Measurements from ENCODE around the gene CCNDBP1.
A peak's percentile ranks its signal among the peaks of the same experiment; 100 is the strongest.
"Not testable (repeated sequence)": the region's sequence is repeated elsewhere in the genome, so short reads cannot be mapped to it uniquely, and the experiment has no call there.

Gene CCNDBP1

GRCh38 chr15:43218908-43219706 lies 33.9 kb downstream of the CCNDBP1 start:
- DNase-seq = no peak

GRCh38 chr15:43219929-43220928 lies 35.0 kb downstream of the CCNDBP1 start:
- no peak for DNase-seq

- no peak for DNase-seq
Observed at GRCh38 chr15:43220991-43221403, 35.8 kb downstream of the CCNDBP1 start, which contains the start of gene EPB42. Gene EPB42, minus strand, starts transcription at chr15:43221018. Its CDS starts 193 bp downstream, at chr15:43220825.

- no peak for DNase-seq
Observed at GRCh38 chr15:43221422-43221821, 36.2 kb downstream of the CCNDBP1 start.

- peak; percentile 10 for DNase-seq
Observed at GRCh38 chr15:43225201-43225949, 40.2 kb downstream of the CCNDBP1 start.

- DNase-seq = not testable (repeated sequence)
Observed at GRCh38 chr15:43225950-43226255, 40.7 kb downstream of the CCNDBP1 start.

GRCh38 chr15:43226436-43227305 lies 41.5 kb downstream of the CCNDBP1 start:
- no peak for DNase-seq

DNA sequence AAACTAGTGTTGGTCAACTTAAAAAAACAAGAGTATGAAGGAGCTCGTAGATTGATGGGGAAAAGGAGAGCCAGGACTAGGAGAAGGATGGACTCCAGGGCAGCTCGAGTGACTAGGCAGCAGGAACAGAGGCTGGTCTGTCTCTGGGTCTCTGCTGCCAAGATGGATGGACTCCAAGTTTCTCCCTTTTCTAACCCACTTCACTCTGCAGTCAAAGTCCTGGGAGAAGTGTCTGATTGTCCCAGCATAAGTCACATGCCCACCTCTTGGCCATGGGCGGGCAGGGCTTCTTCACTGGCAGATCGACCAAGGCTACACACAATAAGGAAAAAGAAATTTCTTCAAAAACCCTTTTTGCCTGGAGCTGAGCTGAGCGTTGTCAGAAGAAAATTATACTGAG lies 44.8 kb downstream of the CCNDBP1 start:
- DNase-seq = no peak

DNA sequence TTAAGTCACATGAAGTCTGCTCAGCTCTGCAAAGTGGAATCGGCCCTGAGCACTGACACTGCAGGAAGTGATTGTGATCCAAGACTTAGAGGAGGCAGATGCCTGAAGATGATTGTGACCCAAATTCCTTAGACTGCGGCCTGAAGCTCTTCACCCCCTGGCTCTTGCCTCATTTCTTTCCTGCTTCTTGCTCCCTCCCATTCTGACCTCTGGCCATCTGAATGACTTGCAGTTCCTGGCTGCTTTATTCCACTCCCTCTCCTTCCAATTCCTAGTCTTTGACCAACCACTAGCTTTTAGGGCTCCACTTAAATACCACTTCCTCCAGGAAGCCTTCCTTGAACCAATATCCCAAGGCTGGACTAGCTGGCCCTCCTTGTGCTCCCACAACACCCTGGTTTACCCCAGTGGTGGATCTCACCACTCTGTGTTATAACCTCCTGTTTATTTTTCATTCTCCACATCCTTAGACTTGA lies 45.5 kb downstream of the CCNDBP1 start:
- DNase-seq = no peak

GRCh38 chr15:43232289-43232874 lies 47.2 kb downstream of the CCNDBP1 start:
- DNase-seq = no peak

- no peak for DNase-seq
Observed at GRCh38 chr15:43235536-43235935, 50.3 kb downstream of the CCNDBP1 start.

GRCh38 chr15:43237842-43238470 lies 52.8 kb downstream of the CCNDBP1 start:
- DNase-seq = no peak

DNA sequence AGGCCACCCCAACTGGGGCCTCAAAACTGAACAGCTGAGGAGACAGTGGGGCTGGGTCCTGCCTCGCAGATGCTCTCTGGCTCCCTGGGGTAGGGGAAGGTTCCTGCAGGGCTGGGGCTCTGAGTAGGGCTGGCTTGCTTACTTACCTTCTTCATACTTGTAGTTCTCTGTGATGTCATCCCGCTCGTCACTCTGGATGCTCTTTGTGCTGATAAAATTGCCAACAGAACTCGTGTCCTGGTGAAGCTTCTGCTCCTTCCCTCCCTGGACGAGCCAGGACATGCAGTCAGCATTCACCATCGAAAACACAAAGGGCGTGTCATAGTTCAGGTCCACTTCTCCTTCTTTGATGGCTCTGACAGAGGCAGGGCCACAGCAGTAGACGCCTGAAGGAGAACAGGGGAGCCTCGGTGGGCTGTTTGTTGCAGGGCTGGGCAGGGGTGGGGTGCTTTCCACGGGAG lies 53.5 kb downstream of the CCNDBP1 start:
- no peak for DNase-seq

- DNase-seq = no peak
Observed at GRCh38 chr15:43239732-43240491, 54.7 kb downstream of the CCNDBP1 start.

DNA sequence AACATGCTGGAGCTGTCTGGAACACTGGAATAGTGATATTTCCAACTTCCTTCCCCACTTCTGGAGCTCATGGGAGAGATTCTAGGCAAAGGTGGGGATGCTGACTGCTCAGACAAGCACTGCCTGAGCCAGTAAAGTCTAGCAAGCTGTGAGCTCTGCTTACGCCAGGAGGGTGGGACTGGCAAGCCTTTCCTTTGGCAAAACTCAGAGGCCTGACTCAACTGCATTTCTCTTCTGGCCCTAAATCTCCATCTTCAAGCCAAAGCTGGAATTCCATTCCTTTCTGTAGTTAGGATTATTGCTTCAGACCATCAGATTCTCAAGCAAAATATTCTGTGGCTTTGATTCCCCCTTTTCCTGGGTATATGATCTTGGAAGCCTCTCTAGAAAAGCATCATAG lies 55.9 kb downstream of the CCNDBP1 start:
- no peak for DNase-seq

GRCh38 chr15:43242616-43243015 lies 57.4 kb downstream of the CCNDBP1 start:
- DNase-seq = no peak

- no peak for DNase-seq
Observed at GRCh38 chr15:43243020-43243645, 57.9 kb downstream of the CCNDBP1 start.

DNA sequence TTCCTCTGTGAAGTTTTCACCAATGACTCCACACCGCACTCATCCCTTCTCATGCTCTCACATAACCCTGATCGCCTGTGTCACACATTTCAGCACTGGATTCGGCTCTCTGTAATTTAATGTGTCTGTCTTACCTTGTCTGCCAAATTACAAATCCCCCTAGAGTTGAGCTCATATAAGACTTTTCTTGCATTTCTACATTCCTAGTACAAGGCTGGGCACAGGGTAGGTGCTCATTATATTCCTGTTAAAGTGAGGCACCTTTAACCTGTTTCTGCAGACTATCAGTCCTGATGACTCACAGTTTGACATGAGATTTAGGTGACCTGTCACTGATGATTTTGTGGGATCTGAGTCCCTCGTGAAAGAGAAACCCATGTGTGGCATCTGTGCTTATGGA lies 58.9 kb downstream of the CCNDBP1 start:
- DNase-seq = no peak

DNA sequence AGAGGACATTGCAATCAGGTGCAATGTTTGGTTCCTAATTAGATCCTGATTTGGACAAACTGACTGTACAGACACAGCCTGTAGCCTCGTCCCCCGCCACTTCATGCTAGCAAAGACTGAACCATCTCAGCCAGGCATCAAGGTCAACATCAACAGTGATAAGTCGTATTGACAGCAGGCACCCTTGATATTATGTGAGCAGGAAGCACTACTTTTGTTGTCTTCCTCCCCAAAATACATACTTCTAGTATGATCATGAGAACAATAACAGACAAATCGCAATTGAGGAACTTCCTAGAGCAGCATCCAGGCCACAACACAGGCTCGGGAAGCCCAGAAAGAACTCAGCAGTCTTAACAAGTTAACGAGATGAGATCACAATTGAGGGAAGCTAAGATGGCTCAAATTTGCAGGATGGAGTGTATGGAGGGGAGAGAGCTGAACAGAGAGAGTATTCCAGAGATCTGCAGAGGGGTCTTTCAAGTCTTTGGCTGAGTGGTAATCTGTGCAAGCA lies 61.1 kb downstream of the CCNDBP1 start:
- no peak for DNase-seq
